ENCODE results near the gene RGL4.
"Not testable (repeated sequence)": the region's sequence is repeated elsewhere in the genome, so short reads cannot be mapped to it uniquely, and the experiment has no call there.

Gene RGL4, protein sequence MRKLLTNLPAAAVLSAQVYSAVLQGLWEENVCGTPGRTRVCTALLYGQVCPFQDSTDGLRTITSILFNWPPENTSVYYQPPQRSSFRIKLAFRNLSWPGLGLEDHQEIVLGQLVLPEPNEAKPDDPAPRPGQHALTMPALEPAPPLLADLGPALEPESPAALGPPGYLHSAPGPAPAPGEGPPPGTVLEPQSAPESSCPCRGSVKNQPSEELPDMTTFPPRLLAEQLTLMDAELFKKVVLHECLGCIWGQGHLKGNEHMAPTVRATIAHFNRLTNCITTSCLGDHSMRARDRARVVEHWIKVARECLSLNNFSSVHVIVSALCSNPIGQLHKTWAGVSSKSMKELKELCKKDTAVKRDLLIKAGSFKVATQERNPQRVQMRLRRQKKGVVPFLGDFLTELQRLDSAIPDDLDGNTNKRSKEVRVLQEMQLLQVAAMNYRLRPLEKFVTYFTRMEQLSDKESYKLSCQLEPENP

GRCh38 chr22:23690713-23691112 lies at the start of gene RGL4:
TSS of gene RGL4 (plus strand) at chr22:23691013. CDS start at chr22:23692031, 1,018 bp downstream.
- no peak for DNase-seq

- DNase-seq, result not testable (repeated sequence)
These were observed 44.3 kb upstream of the RGL4 start for GRCh38 chr22:23646526-23646925.

- DNase-seq, result no peak
These were observed 41.7 kb upstream of the RGL4 start for GRCh38 chr22:23649071-23649501.

- DNase-seq, result no peak
These were observed 39.1 kb upstream of the RGL4 start for GRCh38 chr22:23651676-23652075.

DNA sequence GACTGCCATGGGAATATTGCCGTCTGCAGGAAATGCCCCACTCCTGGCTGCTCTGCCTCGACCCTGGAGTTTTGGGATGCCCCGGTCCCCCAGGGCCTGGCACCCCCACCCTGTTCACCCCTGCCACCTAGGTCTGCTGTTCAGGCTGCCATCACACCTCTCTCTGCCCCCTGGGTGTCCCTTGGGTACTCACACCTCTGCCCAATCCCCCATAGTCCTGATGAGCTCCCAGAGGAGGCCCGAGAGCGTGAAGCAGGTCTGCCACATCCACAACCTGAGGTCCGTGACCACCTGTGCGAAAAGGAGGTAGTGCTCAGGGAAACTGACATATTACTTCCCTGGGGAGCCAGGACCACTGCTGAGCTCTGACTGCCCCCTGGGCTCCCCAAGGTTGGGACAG lies 38.5 kb upstream of the RGL4 start:
- no peak for DNase-seq

DNA sequence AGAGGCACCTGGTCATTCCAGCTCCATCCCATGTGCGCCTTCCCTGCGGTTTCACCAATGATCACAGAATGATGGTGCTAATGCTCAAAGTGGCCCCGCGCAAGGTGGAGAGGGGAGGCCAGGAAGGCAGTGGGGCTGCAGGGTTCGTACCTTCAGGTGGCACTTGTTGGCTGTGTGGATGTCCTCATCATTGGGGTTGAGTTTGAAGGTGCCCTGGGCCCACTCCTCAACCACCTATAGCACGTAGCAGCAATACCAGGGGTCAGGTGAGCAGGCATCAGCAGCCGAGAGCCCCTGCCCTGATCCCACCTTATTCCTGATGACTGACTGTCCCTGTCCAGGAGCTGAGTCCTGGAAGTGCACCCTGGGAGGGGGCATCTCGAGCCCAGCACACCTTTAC lies 38.1 kb upstream of the RGL4 start:
- DNase-seq, result no peak

DNA sequence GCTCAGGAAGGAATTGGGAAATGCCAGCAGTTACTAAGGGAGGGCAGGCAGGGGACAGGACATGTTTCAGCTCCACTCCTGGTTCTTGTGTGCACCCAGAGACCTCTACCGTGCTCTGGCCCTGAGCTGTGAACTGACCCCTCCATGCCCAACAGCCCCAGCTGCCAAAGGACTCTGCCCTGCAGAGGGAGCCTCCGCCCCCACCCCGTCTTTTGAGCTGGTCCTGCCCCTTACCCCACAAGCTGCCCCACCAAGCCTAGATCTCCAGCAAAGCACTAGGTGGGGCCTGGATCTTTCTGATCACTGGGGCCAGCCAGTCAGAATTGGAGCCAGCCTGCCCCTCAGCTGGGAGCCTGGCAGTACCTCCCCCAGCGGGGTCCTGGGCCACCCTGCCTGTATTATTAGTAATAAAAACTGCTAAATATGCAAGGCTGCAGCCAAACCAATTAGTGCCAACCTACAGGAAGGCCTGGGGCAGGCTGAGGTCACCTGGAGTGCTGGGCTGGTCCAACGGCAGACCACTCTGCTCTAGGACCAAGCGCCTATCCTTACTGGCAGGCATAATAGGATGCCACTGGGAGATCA lies 34.8 kb upstream of the RGL4 start:
- DNase-seq, result no peak

GRCh38 chr22:23657727-23658126 lies 33.1 kb upstream of the RGL4 start:
- no peak for DNase-seq

DNA sequence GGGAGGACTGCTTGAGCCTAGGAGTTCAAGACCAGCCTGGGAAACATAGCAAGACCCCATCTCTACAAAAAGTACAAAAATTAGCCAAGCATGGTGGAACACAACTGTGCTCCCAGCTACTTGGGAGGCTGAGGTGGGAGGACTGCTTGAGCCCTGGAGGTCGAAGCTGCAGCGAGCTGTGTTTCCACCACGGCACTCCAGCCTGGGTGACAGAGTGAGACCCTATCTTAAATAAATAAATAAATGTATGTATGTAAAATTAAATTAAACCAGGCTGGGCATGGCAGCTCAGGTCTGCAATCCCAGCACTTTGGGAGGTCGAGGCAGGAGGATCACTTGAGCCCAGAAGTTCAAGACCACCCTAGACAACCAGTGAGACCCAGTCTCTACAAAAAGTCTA lies 30.4 kb upstream of the RGL4 start:
- not testable (repeated sequence) for DNase-seq

GRCh38 chr22:23670378-23671295 lies 20.2 kb upstream of the RGL4 start:
- no peak for DNase-seq

DNA sequence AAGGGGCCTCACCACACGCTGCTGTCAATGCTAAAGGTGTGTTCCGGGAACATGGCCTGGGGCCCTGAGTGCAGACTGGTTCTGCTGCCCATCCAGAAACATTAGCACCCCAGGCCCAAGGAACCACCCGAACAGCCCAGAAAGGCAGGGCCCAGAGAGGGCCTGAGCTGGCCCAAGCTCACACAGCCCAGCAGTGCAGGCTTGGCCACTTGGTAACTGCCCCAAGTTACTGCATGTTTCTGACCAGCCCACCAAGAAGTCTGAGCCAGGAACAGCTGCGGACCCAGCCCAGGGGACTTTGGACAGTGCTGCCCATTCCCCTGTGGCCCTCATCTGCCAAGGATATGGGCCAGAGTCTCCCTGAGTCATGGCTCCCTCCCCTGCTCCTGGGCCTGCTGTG lies 19.4 kb upstream of the RGL4 start:
- not testable (repeated sequence) for DNase-seq

DNA sequence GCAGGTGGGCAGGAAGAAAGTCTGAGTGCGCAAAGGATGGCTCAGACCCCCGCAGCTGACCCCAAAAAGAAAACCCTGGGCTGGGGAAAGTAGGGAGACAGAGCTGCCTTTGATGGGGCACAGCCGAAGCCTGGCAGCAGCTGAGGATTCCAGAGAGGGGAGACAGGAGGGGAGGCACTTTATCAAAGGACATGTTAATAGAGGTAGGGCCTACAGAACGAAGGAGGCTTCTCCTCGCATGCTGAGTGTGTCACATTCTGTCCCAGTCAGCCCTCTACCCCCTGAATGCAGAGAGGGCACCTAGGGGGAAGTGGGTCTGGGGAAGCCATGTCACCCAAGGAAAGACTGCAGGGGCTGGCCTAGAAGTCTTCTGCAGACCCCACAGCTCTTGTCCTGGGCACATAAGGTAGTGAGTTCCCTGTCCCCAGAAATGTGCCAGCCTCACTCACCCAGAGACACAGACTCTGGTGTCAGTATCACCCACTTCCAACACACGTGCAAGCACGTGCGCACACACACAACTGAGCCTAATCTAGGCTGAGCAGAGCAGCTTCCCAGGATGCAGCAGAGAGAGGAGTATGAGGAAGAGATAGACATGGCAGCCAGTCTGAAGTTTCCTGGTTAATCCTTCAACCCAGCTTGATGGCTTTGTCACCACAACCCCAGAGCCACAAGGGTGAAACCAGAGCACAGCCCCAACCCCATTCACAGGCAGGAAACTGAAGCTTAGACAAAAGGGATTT lies 18.3 kb upstream of the RGL4 start:
- not testable (repeated sequence) for DNase-seq

DNA sequence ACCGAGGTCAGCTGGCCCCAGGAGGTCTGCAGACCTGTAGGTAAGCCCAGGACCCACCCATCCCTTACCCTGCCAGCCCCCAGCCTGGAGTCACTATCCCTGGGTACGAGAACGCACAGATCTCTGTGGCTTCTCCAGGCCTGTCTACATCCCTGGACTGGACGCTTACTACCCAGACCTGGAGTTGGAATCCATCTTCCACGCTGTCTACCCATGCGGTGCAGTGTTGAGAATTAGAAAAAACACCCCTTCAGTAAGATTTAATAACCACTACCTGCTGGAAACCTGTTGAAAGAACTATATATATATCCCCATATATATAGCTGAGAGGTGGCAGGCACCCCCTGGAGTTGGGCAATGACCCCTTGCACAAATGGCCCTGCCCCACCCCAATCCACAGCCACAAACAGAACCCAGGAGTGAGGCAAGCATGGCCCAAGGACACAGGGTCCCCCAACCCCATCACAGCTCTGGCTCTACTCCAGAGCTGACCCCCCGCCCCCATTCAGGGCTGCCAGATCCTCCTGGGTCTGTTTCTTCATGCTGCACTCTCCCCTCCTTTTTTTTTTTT lies 17.7 kb upstream of the RGL4 start:
- no peak for DNase-seq

DNA sequence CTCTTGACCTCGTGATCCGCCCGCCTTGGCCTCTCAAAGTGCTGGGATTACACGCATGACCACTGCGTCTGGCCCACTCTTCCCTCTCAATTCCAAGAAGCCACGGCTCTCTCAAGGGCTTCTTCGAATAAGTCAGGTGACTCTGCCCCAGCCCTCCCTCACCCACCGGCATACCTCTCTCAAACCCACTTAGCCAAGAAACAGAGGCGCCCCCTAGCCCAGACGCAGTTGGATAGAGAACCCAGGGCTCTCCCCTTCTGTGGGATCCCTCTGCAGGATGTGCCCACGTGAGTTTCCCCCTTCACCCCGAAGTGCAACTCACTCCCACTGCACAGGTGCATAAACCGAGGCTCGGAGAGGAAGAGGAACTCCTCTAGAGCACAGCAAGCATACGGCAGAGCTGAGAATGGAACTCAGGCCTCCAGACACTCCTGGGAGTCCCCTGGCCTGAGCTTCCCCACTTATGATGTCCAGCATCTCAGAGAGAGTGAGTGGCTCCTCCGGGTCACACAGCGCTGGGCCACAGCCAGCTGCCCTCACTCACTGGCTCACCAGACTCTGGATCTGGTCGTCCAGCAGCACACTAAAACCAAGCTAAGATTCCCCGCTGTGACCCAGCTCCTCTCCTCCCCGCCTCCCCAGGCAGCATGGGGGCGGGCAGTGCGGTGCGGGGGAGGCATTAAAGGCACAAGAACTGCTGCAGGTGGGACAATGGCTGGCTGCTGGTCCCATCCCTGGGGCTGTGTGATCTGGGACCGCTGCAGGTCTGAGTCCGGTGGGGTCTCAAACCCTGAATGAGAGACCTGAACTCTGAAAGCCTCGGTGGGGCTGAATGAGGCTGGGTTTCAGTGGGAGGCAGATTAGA lies 16.8 kb upstream of the RGL4 start:
- no peak for DNase-seq

DNA sequence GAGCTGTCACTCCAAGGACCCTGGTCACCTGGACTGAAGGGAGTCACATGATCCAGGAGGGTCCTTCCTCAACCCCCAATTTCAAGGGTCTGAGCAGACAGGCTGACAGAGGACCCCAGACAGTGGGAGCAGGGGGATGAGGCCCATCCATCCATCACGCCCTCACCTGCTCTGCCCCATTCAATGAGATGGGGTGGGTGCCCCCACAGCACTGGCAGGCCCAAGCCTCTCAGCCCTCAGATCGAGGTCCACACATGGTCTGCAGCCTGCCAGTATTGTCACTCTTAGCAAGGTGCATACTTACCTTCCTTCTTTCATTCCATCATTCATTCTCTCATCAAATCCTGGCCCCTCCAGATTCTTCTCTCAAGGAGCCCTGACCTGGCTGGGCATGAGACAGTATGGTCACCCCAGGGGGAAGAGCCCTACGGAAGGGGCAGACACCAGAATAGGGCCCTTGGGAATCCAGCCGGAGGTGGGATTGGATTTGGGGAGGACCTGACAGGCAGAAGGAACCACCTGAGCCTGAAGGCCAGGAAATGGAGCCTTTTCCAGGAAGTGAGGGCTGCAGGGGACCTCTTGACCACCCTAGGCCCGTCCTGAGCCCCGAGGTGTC lies 15.8 kb upstream of the RGL4 start:
- not testable (repeated sequence) for DNase-seq

GRCh38 chr22:23675502-23676415 lies 15.1 kb upstream of the RGL4 start:
- no peak for DNase-seq

DNA sequence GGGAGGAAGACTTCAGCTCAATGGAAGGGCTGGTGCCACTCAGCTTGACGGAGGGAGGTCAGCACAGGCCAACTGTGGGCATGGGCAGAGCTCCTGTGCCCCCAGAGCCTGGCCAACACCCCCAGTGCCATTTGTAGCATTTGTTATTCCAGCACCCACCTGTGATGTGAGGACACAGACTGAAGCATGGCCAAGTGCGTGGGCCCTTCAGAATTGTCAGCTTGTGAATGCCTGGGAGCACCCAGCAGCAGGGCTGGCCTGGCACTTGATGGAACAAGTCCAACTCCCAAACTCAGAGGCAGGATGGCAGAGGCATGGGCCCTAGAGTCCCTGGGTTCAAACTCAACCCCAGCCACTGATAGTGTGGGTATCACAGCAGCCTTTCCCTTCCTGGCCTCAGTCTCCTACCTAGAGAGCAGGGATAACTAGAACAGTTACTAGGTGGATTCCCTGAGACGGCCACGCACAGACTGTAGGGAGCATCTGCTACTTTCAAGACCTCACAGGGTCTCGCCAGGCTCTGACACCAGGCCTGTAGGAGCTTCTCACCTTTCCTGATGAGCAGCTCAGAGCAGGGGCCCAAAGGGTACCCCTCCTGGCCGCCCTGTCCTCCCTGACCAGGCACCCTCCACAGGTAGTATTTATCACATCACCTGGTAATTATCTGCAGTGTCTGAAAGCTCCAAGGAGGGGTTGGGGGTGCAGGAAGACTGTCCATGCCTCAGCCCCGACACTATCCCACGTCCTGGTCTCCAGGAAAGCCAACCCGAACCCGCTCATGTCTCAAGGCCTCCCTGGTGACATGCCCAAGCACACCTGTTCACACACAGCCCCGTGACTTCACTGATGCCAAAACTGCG lies 13.7 kb upstream of the RGL4 start:
- not testable (repeated sequence) for DNase-seq

DNA sequence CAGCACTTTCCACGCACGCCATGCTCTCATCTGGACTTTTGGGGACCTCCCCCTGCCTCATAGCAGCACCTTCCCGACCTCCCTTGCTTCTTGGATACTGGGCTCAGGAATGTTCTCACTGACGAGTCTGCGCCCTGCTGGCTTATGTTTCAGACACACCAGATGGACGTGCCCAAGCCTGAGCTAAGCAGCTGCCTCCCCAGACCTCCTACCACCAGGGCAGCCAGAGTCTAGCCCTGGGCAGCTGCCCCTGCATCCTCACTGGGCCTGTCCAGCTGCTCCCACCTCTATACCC lies 13.2 kb upstream of the RGL4 start:
- no peak for DNase-seq

- DNase-seq, result no peak
These were observed 12.7 kb upstream of the RGL4 start for GRCh38 chr22:23678133-23678532.
